T-helper 2 cell (primary cell): ENCODE data around the gene ROBO2.
A peak's percentile ranks its signal among the peaks of the same experiment; 100 is the strongest.

Experiments
- DNase-seq, 5 experiments: peaks; one replicate each; pipeline versions ENCODE4 v3.0.0 to v3.0.0-alpha.2; 2012 to 2022

The ROBO2 gene

DNA sequence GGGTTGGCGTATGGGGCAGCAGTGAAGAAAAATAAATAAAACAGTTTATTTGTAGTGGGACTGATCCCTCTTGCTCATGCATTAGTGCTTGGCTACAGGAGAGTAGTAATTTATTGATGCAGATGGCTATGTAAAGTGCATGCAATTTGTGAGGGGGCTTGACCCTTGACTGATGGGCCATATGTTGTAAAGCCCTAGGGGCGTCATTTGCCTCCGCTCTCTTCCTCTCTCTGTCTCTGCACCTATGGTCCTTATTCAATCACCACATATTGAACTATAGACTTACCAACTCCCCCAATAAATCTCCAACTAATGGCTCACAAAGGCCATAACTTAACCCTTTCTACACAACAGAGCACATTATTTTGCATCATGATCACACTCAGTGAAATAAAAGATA lies 227.7 kb downstream of the ROBO2 start:
- no peak for DNase-seq

DNA sequence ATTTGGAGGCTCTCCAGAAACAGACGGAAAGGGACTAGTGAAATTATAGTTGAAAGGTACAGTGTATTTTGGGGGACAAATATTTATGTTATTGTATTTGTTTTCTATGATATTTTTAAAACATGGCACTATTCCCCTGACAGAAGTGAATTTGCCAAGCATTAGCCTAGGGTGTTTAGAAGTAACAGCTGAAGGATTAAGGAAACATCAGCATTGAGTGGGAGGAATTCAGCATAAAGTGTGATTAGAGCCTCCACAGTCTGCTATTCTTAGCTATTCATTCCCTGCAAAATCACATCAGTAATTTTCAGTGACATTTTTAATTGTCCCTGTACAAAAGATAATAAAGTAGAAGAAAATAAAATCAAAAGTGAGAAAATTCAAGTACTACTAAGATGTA lies 231.4 kb downstream of the ROBO2 start:
- no peak for DNase-seq

DNA sequence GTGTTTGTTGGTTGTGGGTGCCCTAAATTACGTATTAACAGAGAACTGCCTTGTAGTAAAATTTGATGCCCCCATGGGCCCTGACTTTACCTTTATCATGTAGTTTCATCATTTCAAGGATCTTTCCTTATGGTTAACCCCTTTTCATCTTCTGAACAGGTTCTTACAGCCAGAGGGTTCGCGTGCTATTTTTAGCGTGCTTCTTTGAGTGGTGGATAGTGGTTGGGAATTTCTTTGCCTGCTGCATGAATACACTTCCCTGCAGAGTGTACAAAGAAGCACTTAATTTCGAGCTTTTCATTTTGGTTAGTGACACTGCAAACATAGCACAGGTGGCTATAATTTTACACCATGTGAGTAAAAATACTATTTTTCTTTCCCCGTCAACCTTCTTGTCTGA lies 231.8 kb downstream of the ROBO2 start:
- no peak for DNase-seq

DNA sequence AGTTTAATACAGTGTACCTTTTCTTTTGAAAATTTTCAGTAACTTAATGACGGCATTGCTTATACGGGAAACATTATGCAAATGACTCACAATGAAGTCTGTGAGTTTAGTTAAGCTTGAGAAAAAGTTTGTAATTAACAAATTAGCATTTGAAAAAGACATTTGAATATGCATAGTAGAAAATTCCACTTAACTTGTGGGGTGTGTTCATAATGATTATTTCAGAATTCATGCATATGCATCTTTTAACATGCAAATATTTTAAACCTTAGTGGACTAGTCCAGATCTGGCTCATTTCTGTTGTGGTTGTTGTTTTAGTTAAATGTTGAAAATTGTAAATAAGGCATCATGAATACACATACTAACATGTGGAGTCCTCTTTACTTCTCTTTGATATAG lies 239.4 kb downstream of the ROBO2 start:
- DNase-seq: no peak

DNA sequence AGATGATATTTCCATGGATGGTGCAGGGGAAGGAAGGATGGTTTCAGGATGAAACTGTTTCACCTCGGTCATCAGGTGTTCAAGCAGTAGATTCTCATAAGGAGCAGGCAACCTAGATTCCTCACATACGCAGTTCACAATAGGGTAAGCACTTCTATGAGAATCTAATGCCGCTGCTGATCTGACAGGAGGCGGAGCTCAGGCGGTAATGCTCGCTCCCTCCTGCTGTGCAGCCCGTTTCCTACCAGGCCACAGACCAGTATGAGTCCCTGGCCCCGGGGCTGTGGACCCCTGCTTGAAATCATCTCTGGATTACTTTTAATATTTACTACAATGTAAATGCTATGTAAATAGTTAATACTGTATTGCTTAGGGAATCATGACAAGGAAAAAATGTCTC lies 241.8 kb downstream of the ROBO2 start:
- DNase-seq: no peak

DNA sequence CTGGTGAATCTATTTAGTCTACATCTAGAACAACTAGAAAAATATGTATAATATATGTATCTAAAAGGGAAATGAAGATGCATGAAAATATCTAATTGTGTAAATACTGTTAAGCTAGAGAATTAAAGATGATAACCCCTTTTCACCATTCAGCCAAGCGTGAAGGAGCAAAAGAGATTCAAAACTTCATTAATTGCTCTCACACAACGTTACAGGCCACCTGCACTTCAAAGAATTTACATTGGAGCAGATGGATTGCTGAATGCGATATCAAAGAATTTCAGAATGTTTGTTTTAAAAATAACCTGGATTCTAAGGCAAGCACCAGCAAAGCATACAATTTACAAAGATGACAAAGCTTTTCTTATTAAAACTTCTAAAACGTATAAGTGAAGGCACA lies 243.2 kb downstream of the ROBO2 start:
- DNase-seq: no peak

DNA sequence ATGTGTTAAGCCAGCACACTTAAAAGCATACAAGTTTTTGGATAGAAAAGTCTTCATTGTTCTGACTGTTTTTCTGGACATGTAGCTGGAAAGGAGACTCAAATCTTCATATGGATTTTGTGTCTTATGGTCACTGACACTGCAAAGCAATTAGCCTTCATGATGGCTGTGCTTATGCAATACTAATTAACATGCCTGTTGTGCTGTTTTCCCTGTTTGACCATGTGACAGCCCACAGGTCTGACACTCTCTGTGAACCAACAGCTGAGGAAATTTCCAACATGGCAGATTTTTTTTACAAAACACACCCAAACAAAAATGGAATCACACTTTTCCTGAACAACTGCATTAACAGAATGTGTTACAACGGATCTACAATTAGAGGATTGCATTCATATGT lies 248.4 kb downstream of the ROBO2 start:
- DNase-seq: no peak

DNA sequence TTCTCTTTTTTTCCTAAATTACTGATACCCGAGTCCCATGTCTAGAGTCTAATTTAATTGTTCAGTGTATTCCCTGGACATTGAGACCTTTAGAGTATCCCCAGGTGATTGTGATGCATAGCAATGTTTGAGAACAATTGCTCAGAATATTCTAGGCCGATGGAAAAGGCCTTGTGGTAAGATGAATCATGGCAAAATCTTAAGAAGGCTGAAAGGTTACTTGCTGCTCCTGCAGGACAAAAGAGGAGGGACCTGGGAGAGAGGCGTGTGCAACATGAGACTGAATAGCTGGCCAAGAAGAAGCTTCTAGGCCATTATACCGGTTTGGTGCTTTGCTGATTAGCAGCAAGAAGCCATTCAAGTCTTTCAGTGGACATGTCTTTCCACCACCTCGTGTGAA lies 256.6 kb downstream of the ROBO2 start:
- DNase-seq: no peak

DNA sequence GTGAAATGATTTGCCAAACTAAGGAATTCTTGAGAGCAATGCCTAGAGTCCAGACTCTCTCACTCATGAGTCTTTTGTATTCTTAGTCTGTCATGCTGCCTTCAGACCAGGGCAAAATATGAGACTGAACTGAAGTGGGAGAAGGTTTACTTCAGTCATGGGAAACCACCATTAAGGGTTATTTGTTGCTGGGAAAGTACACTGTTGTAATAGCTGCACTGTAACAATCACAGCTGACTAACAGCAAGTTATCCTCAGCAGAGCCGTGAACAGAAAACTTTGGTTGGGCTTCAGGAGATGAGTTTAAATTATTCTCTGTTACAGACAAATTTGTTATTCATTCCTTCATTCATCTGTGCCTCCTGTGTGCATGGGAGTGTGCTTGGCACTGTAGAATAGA lies 258.5 kb downstream of the ROBO2 start:
- DNase-seq: no peak

DNA sequence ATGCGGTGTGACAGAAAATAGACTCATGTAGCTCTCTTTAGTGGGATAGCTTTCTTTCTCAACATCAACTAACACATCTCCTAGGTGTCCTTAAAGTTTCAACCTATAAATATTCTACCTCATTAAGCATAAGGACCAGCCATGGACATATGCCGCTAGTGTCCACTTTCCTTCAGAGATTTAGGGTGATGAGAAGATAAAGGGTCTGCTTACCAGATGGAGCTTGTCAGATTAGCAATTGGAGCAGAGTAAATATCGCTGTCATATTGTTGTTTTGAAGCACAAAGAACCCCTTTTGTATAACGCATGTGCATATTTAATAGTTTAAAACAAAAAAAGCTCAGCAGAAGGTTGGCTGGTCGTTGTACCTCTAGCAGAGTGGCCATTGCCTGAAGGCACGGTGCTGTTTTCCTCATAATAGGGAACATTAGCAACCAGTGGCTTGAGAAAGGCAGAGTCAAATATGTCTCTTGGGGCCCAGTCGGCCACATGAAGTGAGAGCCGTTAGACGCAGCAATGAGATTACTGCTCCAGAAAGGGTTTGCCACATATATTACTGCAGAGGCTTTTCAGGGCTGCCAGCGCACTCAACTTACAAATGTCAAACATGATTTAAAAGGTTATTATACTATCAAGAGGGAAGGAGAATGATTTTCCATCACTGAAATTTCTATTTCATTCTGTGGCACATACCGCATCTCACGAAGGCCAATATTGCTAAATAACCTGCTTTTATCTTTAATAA lies 264.2 kb downstream of the ROBO2 start:
- no peak for DNase-seq

DNA sequence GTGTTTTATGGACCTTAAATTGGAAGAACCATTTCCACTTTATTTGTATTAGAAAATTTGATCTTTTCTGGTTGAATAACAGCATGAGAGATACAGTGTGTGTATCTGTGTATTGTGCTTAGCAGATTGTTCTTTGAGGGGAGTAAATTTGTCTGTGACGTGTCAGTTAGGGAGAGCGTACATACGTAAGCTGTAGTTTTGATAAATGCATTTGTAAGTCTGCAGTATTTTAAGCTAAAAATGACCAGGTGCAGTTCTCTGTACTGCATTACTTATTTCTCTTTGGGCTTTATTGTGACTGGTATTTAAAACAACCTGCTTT lies 264.8 kb downstream of the ROBO2 start:
- no peak for DNase-seq

DNA sequence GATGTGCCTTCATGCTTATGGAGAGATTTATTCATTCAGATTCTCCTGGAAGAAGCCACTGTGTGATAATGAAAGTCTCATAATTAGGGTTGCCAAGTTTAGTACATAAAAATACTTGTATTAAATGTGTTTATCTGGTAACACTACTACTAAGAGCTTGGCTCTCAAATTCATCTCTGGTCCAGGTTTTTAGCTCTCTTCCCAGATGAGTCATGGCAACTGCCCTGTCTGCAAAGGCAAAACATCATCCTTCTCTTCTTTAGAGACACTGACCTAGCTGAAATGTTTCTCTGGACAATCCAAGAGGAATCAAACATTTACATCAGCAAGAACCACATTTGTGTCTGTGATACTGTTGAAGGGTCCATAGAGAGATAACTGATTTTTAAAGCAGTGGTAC lies 269.6 kb downstream of the ROBO2 start:
- no peak for DNase-seq

DNA sequence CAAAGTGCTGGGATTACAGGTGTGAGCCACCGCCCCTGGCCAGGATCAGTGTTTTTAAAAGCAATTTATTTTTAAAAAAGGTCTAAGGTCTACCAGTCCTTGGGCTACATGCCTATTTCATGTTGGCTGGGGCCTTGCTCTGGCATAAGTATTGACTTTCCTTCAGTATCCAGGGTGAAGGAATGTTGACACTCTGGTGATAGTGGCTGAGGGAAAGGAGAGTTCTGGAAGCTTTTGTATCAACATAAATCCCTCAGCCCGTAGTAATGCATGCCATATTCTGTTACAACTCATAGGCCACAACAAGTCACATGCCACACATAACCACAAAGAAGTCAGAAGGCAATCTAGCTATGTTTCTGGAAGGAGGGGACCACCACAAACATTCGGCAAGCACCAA lies 273.9 kb downstream of the ROBO2 start:
- DNase-seq: no peak

DNA sequence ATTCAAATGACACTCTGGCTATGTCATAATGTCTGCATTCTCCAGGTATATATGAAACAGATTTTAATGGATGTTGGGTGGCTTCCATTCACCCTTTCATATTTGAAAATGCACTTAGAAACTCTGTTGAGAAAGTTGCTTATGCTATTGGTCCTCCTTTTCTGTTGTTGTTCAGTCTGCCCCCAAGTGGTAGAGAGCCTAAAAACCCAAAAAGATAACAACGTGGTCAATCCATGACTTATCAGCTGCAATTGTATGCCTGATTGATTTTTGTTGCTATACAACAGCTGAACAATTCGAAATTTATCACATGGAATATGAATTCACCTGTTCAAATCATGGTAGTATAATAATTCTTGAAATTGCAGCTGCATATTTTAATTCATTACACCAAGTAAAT lies 279.8 kb downstream of the ROBO2 start:
- no peak for DNase-seq

DNA sequence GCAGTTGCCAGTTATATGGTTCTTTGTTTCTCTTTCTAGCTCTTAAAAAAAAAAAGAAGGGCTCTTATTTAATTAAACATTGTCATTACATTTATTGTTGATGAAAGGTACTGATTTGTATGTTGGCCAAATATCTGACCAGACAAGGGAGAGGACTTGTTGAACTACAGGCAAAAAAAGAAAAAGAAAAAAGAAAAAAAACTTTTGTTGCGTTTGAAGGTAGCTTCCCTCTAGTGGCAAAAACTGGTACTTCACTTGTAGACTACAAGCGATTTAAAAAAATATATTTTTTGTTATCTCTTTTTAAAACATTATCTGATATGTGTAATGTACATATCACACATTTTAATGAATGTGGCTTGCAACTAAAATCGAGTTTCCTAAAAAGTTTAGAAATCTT lies 280.6 kb downstream of the ROBO2 start:
- DNase-seq: peak in 1 of 5 experiments; percentile 6

DNA sequence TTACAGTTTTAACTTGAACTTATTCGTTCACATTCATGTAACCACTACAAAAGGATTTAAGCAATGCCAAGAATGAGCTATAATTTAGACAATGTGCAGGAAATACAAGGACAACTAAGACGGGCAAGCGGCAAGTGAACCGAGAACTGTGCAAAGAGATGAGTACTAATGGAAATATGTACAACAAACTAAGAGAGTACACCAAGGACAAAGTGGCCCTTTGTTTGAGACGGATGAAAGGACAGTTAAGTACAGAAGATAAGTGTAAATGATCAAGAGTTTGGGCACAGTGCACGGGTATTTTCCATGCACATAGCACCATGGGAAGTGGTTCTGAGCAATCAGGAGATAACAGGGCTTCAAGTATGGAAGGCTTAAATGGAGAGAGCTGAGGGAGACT lies 281.7 kb downstream of the ROBO2 start:
- no peak for DNase-seq

DNA sequence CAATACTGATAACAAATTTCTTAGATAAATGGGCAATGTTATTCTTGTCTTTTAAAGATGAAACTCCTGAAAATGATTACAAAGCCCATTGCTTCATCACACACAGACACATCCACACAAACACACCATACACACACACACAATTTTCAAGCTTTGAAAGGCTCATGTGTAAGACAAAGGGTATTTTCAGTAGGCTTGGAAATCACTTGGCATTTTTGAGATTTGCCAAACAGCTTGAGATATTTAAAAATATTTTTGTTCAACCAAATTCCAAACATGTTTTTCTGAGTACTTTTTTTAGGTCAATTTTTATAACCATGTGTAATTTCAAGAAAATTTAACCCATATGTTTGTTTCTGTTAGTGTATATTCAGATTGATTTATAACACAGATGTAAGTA lies 283.7 kb downstream of the ROBO2 start:
- no peak for DNase-seq

DNA sequence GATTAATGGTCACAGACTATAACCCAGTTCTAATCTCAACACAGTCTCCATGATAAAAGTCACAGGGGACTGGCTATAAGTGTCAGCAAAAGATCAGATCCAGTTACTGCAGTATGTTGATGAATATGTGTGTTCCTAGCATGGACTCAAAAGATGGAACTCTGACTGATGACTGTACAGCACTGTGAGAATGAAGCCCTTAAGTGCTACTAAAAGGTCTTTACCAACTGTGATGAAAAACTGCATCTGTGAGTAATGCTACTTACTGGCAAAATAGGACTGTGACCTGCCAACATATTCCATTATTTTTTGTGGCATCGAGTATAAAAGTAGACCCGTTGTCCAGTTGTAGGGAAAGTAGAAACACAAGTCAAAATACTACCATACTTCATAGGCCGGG lies 284.2 kb downstream of the ROBO2 start:
- no peak for DNase-seq

DNA sequence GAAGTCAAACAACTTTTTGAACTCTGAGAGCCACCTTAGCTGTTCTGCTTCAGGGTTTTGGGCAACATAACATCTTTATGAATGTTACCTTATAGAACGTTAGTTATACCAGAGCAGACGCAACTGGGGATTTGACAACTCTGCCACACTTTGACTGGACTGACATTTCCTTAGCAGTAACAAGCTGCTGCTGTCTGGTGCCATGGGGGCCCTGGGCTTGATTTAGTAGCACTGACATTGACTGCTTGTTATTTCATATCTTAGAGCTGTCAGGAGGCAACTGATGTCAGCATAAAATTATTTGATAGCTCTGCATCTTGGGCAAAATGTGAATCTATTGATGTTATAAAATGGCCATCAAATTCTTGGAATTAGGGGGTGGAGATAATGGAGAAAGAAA lies 285.4 kb downstream of the ROBO2 start:
- no peak for DNase-seq

DNA sequence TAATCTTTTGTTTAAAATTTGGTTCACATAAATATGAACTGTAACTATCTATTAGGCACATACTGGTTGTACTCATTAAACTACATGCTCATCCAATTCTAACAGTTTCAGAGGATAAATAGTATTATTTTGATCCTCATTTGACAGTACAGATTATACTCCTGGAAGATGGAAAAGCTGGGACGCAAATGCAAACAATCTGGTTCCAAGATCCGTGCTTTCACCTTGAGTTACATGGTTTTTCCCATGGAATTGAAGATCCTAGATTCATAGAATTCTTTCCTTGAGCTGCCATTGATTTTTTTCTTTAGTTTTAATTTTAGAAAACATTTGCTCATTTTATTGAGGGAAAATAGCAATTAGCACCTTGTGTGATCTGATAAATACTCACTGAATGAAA lies 285.8 kb downstream of the ROBO2 start:
- DNase-seq: no peak

DNA sequence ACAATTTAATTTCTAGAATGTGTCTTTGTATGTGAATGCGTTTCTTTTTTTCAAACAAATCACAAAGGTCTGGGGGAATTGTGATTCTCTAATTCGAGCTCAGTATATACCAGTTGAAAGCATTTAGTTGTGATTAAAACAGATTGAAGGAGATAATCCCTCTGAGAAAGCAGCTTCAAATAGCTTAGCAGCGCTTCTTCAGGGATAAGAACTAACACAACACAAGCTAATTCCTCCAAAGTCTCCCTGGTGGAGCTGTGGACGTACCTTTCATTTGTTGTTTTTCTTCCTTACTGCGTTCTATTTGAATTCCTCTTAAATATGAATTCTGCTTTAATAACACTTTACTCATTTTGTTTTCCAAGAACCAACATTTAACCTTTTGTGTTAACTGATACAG lies 286.7 kb downstream of the ROBO2 start:
- DNase-seq: no peak

DNA sequence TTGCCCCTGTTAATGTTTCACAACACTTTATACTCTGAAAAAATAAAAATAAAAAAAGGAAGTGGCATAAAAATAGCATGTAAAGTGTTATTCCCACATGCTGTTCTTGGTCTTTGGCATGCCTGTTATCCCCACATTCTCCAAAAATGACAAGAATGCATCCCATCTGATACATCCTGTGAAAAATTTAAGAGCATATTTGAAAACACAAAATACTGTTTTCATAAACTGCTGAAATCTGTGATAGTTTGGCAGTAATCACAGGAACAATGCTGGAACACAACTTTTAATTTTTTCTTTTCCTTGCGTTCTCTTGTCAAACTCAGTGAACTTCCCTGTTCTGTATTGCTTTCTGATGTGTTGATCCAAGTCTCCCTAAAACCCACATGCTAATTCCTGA lies 288.8 kb downstream of the ROBO2 start:
- DNase-seq: no peak

DNA sequence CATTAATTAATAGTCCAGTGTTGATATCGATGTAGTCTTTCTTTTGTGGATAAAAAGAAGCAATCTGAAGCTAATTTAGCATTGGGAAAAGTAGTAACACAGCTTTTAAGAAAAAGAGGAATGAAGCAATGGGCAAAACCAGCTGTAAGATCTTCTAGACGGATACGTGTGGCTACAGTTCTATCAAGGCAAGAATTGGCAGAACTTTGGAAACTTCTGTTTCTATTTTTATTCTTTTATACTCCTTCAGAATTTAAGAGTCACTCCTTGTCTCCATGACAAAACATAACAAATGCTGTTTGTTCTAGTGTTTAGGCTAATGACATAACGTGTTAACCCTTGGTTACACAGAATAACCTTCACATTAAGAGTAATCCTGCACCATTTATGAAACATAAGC lies 289.2 kb downstream of the ROBO2 start:
- DNase-seq: no peak

DNA sequence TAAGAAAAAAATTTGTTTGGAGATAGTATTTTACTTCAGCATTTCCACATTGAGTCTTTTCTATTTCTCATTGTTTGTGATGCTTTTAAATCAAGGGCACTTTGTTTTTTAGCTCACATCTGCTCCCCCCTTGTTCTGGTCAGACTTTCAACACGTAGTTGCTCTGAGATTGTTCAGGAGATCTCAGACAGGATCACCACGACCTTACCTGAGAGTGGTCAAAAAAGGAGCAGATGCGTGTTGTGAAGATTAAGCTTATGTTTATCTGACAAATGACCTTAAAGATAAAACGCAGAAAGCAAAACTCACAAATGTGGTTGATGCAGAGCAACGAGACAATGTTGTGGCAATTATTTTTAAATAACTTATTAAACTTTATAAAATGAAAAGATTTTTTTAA lies 298.3 kb downstream of the ROBO2 start:
- DNase-seq: no peak

DNA sequence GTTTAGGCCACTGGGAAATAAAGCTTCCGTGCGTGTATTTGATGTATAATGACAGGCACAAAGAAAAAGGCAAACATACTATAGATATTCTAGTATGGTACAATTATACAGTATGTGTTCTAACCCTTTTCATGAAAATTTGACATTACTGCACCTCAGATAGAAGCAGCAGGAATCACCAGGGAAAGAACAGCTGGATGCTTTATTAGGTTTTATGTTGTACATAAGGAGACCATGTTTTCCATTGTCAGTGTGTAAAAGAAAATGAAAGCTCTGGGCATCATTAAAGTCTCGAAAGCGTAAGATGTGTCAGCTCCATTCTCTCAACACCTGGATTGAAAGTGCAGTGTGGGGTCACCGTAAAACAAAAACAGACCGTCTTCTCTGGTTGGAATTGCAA lies 302.1 kb downstream of the ROBO2 start:
- no peak for DNase-seq

DNA sequence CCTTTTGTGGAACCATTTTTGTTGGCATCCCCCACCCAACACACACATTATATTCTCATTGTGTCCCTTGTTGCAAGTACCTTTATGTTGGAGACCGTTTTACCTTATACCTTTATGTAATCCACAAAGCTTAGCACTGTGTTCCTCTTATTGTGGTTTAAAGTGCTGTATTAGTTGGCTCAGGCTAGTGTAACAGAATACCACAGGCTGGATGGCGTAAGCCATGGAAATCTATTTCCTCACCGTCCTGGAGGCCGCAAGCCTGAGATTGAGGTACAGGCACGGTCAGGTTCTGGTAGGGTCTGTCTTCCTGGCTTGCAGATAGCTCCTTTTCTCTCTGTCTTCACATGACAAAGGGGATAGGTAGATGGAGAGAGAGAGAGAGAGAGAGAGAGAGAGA lies 302.8 kb downstream of the ROBO2 start:
- no peak for DNase-seq
